ENCODE data around the gene WDR83.

Gene WDR83

DNA sequence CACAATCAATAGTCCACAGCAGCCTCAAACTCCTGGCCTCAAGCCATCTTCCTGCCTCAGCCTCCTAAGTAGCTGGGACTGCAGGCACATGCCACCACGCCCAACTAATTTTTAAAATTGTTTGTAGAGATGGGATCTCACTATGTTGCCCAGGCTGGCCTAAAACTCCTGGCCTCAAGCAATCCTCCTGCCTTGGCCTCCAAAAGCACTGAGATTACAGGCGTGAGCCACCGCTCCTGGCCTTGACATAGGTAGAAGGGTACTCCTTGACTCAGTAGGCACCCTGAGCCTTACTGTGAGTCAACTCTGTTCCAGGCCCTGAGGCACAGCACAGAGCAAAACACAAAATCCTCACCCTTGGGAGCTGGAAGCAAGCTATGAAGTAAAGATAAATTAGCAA is 49.3 kb downstream of the WDR83 start:
- DNase-seq (ENCODE audit: extremely low spot score): no peak
- ChIA-PET POLR2A (interaction anchor here (0.6 kb wide), 3 partner anchors 34 to 440 kb away, joined by 3 to 4 read pairs (median 4); partner anchors contain the start of gene CALR), CTCF (interaction anchor here (1.0 to 3.7 kb wide), 5 partner anchors 39 to 132 kb away, joined by 3 to 15 read pairs (median 4); no protein-coding TSS in a partner anchor)
- TF ChIP-seq, protein P1, sequence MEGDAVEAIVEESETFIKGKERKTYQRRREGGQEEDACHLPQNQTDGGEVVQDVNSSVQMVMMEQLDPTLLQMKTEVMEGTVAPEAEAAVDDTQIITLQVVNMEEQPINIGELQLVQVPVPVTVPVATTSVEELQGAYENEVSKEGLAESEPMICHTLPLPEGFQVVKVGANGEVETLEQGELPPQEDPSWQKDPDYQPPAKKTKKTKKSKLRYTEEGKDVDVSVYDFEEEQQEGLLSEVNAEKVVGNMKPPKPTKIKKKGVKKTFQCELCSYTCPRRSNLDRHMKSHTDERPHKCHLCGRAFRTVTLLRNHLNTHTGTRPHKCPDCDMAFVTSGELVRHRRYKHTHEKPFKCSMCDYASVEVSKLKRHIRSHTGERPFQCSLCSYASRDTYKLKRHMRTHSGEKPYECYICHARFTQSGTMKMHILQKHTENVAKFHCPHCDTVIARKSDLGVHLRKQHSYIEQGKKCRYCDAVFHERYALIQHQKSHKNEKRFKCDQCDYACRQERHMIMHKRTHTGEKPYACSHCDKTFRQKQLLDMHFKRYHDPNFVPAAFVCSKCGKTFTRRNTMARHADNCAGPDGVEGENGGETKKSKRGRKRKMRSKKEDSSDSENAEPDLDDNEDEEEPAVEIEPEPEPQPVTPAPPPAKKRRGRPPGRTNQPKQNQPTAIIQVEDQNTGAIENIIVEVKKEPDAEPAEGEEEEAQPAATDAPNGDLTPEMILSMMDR (IDR thresholded peaks at IDR 0.05; ENCODE audit: control extremely low read depth, extremely low read depth, low read depth, missing control alignments): no peak

DNA sequence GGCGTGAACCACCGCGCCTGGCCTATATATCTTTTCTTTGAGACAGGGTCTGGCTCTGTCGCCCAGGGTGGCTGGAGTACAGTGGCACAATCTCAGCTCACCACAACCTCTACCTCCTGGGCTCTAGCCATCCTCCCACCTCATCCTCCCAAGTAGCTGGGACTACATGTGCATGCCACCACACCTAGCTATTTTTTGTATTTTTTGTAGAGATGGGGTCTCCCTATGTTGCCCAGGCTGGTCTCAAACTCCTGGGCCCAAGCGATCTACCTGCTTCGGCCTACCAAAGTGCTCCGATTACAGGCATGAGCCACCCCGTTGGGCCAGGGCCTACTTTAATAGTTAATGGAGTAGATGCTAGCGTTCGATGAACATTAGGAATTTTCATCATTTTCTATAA is 53.7 kb downstream of the WDR83 start:
- CTCF ChIA-PET: no interaction called here
- DNase-seq (ENCODE audit: extremely low spot score): no peak
- POLR2A ChIA-PET: no interaction called here
- TF ChIP-seq, protein P1 (IDR thresholded peaks at IDR 0.05; ENCODE audit: control extremely low read depth, extremely low read depth, low read depth, missing control alignments): no peak

DNA sequence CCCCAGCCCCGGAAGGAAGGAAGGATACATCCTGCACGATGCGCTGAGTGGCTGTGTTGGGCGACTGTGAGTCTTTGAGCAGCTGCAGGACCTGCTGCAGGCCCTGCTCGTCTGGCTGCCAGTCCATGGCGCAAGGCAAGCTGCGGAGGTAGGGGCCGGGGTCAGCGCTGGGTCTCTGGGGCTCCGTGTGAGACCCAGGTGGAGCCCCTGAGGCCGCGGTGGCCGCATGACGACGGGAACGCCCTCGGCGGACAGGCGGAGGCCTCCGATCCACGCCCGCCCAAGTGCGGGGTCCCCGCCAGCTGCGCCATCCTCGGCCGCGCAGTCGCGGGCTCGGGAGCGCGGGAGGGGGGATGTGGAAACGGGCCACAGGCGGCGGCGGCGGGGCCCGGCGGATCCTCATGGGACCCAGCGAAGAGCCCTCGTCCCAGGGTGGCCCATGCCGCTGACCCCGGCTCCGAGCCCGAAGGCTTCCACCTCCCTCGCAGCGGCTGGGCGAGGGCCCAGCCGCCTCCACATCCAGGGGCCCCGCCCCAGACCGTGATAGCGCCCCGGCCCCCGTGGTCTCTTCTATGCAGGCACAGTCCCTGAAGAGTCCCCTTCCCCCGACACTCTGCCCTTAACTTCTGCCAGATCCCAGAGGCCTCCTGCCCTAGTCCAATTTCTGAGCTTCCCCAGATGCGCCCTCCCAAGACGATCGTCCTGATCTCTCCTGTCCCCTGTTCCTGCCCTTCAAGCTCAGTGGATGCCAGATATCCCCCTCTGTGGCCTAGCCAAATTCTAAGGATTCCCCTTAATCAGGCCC is 54.4 kb downstream of the WDR83 start:
- ChIA-PET POLR2A (interaction anchor here (1.2 kb wide), 1 partner anchor 71 kb away, joined by 3 read pairs; the partner anchor contains the start of gene JUNB), CTCF (interaction anchor here (0.6 to 3.3 kb wide), 4 partner anchors 34 to 75 kb away, joined by 3 to 13 read pairs (median 6); no protein-coding TSS in a partner anchor)
- DNase-seq (ENCODE audit: extremely low spot score): no peak
- TF ChIP-seq, protein P1 (IDR thresholded peaks at IDR 0.05; ENCODE audit: control extremely low read depth, extremely low read depth, low read depth, missing control alignments): no peak

DNA sequence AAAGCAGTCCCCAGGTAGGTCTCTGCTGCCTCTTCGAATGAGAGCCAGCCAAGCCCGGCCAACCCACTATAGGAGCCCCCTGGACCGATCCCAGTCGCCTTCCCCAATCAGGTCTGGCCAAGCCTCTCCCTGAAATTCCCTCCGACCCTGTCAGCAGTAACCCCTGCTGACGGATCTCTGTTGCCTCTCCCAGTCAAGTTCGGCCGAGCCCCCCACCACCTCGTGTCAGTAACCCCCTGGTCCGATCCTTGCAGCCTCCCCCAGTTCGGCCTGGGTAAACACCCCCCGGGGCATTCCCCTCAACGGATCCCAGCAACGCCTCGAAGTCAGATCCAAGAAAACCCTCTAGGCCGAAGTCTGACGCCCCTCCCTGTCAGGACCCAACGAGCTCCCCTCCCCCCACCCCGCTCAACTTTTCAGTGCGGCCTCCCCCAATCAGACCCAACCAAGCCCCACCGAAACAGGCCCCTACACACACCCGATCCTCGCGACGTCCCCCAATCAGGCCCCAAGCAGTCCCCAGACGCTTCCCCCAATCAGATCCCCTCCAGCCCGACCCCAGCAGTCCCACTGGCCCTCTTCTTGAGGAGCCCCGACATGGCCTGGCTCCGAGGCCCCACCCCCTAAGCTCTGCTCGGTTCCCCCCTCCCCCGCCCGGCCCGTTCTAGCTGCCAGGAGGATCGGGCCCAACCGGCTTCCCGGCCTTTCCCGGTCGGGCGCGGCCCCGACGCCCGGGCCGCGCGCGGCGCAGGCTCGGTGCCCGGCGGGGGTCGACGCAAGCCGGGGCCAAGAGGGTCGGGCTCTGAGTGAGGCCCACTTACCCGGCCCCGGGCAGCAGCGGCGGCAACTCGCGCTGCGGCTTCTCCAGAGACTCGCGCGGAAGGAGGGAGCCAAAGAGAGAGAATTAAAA is 55.3 kb downstream of the WDR83 start:
- DNase-seq (ENCODE audit: extremely low spot score): peak; percentile 77
- CTCF ChIA-PET: interaction anchor here (0.6 to 3.5 kb wide), 7 partner anchors 12 to 126 kb away, joined by 3 to 19 read pairs (median 7); partner anchors contain the start of gene TRIR
- POLR2A ChIA-PET: interaction anchor here (0.5 to 2.0 kb wide), 4 partner anchors 12 to 1155 kb away, joined by 3 to 17 read pairs (median 6); partner anchors contain the start of genes DHPS and JUNB
- TF ChIP-seq, protein P1 (IDR thresholded peaks at IDR 0.05; ENCODE audit: control extremely low read depth, extremely low read depth, low read depth, missing control alignments): no peak

DNA sequence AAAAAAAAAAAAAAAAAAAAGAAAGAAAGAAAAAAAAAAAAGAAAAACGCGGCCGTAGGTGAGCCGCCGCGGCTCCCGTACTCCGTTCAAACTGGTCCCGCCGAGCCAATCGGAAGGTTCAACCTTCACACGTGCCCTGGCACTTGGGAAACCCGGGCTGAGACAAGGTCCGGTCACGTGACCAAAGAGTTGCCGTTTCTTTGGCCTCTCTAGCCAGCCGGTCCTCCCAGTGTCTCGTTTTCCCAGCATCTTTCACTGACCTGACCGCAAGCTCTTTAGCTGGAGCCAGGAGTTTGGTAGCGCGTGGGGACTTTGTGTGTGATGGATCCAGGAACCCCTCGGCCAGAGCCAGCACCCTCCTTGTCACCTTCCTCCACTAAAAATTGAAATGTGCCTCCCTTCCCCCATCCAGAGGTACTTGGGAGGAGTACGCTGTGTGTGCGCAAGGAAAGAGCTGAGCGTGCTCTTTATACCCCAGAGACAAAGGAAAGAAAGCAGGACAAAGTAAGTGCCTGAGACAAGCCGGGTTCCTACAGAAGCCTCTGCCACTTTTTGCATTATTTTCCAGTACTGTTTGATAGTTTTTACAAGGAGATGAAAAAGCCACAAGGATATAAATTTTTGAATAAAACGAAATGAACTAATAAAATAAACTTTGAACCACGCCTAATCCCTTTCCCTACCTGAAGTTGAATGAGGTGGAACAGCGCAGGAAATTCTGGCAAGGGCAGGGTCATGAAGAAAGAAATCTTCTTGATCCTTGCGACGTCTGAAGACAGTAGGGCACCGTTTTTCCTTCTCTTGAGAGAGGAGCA is 56.2 kb downstream of the WDR83 start:
- ChIA-PET POLR2A (interaction anchor here (0.5 to 2.0 kb wide), 5 partner anchors 11 to 1156 kb away, joined by 4 to 17 read pairs (median 6); partner anchors contain the start of gene DHPS), CTCF (interaction anchor here (0.7 to 3.5 kb wide), 10 partner anchors 11 to 125 kb away, joined by 3 to 19 read pairs (median 6); partner anchors contain the start of gene TRIR)
- TF ChIP-seq, protein P1 (IDR thresholded peaks at IDR 0.05; ENCODE audit: control extremely low read depth, extremely low read depth, low read depth, missing control alignments): no peak
- DNase-seq (ENCODE audit: extremely low spot score): peak; percentile 97

Data from GM10248 (cell line).